Skin epidermis (tissue), 12 donors: ENCODE measurements around the gene PTPN14.
"Not testable (repeated sequence)": the region's sequence is repeated elsewhere in the genome, so short reads cannot be mapped to it uniquely, and the experiment has no call there.

Experiments
- H3K27ac ChIP-seq, 21 experiments: fragments of 200-600 bp; sonication (generic) in 11 of 21; one replicate each; pipeline ENCODE4 v1.5.0; 2020; ENCODE audit warnings: mild to moderate bottlenecking in 3 of 21, inconsistent platforms in 2 of 21, moderate library complexity in 2 of 21
- H3K4me3 ChIP-seq, 7 experiments: fragments of 200-600 bp; sonication (generic) in 2 of 7; one replicate each; pipeline ENCODE4 v1.5.0; 2020; ENCODE audit warnings: inconsistent platforms in 2 of 7, mild to moderate bottlenecking in 2 of 7, moderate library complexity in 1 of 7

The PTPN14 gene

GRCh38 chr1:214493126-214493796, 58.1 kb downstream of the PTPN14 start:
- H3K4me3 ChIP-seq = no peak overlapping the region
- H3K27ac ChIP-seq = peak overlapping the region in 1 of 21 experiments; percentile 38

DNA sequence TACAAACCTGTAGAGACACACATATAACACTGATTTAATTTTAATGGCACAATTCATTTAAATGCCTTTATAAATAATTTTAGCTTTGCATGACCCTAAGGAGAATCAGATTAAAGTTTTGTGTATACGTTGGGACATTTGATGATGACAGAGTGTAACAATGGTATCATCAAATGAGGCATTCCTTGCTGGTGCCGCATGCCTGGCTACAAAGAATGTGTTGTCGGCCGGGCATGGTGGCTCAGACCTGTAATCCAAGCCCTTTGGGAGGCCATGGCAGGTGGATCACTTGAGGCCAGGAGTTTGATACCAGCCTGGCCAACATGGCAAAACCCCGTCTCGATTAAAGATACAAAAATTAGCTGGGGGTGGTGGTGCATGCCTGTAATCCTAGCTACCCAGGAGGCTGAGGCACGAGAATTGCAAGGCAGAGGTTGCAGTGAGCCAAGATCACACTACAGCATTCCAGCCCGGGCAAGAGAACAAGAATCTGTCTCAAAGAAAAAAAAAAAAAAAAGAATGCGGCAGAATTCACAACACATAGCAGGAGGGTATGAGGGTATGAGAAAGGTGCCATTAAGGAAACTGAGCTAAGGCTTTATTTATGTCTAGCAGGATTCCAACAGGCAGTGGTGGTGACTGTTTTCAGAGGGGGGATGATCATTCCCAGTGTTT, 58.9 kb downstream of the PTPN14 start:
- H3K27ac ChIP-seq = peak overlapping the region in 2 of 21 experiments; percentile 9 to 38

GRCh38 chr1:214491468-214492146, 59.8 kb downstream of the PTPN14 start:
- H3K27ac ChIP-seq = no peak overlapping the region
- H3K4me3 ChIP-seq = no peak overlapping the region

More for the DNA sequence above, 58.9 kb downstream of the PTPN14 start:
- no peak overlapping the region for H3K4me3 ChIP-seq

DNA sequence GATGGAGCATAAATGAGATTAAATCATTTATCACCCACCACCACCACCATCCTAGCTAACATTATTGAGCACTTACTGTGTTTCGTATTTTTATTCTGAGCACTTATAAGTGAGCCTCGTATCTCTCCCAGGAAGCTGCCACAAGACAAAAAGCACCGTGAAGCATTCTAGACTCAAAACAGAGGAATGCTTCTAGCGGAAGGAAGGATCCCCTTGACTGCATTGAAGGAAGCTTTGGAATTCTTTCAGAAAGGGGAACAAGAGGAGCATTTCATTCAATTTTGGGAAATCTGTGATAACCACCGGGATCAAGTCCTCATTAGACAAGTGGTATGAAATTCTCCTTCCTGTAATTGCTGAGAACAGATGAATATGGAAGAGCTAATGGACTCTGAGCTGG, 66.3 kb downstream of the PTPN14 start:
- no peak overlapping the region for H3K27ac ChIP-seq
- H3K4me3 ChIP-seq = no peak overlapping the region

GRCh38 chr1:214483180-214483579, 68.2 kb downstream of the PTPN14 start:
- H3K27ac ChIP-seq, H3K4me3 ChIP-seq: not testable (repeated sequence)

- H3K4me3 ChIP-seq, H3K27ac ChIP-seq: not testable (repeated sequence)
Measured at GRCh38 chr1:214481983-214482634, 69.3 kb downstream of the PTPN14 start.

DNA sequence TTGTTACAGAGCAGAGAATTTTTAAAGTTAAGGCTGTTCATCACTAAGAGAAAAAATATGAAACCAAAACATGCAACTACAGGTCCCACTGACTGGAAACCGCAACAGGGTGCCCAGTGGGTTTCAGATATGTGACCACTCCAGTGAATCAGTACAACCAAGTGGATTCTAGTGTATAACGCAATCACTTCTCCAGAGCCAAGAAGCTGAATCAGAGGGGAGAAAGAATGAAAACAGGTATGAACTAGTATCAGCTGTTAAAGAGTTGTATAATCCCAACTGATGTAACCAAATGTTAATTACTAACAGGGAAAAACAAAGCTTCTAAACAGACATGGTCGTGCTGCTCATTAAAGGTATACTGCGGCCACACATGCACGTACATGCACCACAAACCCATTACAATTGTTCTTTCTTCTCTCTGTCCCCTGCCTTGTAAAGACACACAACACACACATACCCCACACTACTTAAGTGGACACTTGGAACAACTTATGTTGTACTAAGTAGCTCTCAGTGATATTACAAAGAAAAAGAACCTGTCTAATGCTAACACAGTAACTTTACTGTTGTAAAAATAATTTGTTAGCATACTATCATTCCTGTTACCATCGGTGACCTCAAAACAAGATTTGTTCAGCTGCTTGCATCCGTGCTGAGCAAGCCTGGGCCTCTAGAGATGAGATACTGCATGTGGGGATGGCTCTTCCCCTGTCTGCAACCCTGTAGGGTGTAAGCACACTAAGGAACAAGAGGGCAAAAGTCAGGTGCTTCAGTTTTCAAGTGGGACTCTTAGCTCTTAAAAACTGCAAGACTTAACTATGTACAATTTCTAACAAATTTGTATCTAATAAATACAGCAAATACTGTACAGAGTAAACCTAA, 74.2 kb downstream of the PTPN14 start:
- peak overlapping the region in 18 of 21 experiments; percentile 7 to 86 (median 74) for H3K27ac ChIP-seq
- H3K4me3 ChIP-seq = no peak overlapping the region

DNA sequence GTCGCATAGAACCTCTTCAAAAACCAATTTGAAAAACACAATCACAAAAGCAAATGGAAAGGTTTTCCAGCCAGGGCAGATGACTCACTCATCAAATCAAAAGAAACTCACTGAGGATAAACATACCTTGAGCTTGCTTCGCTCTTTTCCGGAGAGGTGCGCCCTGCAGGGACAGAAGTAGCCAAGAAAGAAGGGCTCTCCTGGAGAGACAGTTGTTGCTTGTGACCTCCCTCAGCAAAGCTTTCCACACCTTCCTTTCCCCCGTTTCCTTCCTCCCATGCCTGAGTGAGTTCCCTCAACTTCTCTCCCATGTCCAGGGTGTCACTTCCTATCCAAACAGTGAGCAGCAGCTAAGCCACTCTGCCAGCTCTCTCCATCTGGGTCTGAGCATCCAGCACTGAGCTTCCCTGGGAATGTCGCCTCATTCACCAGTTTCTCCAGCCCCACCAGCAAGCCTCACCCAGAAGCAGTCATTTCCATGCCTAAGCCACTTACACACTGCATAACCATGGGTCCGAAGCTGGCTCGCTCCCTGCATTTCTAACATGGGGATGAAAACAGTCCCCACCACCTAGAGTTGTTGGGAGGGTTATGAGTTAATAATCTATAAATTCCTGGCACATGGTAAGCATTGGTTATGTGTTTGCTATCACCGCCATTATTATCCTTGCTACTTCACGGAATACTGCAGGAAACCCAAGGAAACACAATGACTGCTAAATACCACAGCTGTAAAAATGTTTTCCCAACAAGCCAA, 75.0 kb downstream of the PTPN14 start:
- Histone ChIP-seq H3K4me3 (no peak overlapping the region), H3K27ac (peak overlapping the region in 19 of 21 experiments; percentile 27 to 86 (median 74))

DNA sequence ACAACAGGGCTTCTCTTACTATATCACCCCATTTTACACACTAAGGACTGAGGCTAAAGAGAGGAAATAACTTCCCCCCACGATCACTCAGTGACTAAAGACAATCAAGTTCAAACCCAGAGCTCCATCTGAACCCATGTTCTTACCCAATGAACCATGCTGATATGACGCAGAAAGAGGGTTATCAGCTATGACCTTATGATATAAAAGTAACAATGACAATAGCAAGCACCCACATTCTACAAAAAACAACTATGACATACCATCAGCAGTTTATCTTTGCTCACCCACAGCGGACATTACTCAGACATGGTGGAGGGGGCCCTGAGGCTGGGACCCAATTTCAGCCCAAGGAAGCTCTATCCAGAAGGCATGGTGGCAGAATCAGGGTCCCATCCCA, 75.7 kb downstream of the PTPN14 start:
- H3K27ac ChIP-seq = peak overlapping the region in 20 of 21 experiments; percentile 27 to 86 (median 70)

DNA sequence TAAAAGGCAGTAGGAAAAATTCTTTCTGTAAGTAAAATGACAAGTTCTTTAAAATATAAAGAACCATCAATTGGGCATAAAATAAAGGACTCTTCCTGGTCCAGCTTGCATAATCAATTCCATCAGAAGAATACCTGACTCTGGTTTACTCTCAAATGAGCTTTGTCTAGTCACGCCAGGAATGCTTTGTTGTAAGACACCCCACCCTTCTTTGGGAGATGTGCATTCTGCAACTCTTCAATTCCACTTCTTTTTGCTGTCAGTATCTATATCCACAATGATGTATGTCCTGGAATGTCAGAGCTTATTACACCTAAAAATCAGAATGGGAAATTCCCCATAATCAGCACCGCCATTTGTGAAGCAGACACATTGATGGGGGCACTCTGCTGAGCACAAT, 76.1 kb downstream of the PTPN14 start:
- H3K27ac ChIP-seq = peak overlapping the region in 16 of 21 experiments; percentile 14 to 86 (median 72)
- no peak overlapping the region for H3K4me3 ChIP-seq

More for the DNA sequence above, 75.7 kb downstream of the PTPN14 start:
- no peak overlapping the region for H3K4me3 ChIP-seq

DNA sequence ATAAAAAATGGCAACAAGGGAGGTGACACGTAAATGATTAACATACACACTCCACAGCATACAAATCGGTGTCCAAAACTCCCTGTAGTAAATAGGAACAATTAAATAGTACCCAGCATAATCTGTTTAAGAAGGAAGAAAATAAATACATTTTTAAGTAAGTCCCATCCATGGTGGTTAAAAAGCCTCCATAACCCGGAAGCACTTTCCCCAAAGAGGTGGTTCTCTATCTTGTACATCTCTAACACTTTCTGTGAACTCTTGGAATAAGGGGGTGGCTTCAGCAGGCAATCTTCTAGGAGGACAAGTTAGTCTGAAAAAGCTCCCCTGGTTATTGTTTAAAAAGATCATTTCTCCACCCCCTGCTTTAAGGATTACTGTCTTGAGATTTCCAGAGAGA, 76.9 kb downstream of the PTPN14 start:
- H3K27ac ChIP-seq = peak overlapping the region in 13 of 21 experiments; percentile 1 to 83 (median 30)
- H3K4me3 ChIP-seq = no peak overlapping the region

DNA sequence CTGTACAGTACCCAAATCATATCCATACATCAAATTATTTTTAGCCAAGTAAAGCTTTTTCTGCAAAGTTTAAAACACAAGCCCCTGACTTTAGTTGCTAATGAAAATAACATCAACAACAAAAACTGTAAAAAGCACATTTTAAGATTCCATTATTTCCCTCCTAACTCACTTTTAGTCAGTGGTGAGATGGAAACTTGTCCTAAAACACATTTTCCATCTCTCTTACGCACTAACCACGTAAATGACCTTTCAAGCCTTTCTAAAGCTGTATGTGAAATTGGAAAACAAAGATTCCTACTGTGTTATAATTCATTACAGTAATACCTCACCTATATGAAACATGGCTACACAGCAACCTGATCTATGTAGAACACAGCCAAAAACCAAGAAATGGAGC, 77.5 kb downstream of the PTPN14 start:
- peak overlapping the region in 9 of 21 experiments; percentile 1 to 83 (median 27) for H3K27ac ChIP-seq

GRCh38 chr1:214473387-214473786, 78.0 kb downstream of the PTPN14 start:
- H3K27ac ChIP-seq = peak overlapping the region in 7 of 21 experiments; percentile 7 to 83 (median 18)

More for the DNA sequence above, 77.5 kb downstream of the PTPN14 start:
- no peak overlapping the region for H3K4me3 ChIP-seq

GRCh38 chr1:214472364-214472763, 79.0 kb downstream of the PTPN14 start:
- Histone ChIP-seq H3K27ac (peak overlapping the region in 7 of 21 experiments; percentile 8 to 52 (median 31)), H3K4me3 (no peak overlapping the region)

More at GRCh38 chr1:214473387-214473786, 78.0 kb downstream of the PTPN14 start:
- no peak overlapping the region for H3K4me3 ChIP-seq

GRCh38 chr1:214471458-214471857, 79.9 kb downstream of the PTPN14 start:
- Histone ChIP-seq H3K4me3 (no peak overlapping the region), H3K27ac (peak overlapping the region in 6 of 21 experiments; percentile 2 to 52 (median 26))

DNA sequence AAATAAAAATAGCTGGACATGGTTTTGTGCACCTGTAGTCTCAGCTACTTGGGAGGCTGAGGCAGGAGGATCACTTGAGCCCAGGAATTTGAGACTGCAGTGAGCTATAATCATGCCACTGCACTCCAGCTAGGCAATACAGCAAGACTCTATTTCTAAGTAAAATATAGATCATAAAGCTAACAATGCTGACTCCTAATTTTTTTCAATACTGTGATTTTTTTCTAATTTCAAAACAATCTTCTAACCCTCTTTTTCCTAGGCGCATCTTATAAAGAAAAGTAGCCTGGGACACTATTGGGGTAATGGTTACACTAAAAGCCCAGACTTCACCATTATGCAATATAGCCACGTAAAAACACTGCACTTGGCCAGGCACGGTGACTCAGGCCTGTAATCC, 81.3 kb downstream of the PTPN14 start:
- Histone ChIP-seq H3K4me3 (no peak overlapping the region), H3K27ac (no peak overlapping the region)

DNA sequence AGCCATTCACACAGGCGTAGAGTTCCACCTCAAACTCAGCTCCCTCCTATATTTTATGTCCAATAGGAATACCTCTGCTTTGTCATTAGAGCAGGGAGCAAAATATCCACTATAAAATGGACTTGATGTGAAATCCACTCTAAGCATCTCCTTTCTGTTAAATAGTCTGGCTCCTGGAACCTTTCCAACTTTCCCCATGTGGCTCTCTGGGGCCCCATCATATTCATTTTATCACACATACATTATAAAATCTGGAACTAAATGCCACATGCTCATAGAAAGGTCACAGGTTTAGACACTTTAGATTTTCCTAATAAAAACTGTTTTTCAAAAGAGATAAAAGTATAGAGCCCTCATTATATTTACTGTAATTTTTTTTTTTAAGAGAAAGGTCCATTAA, 82.1 kb downstream of the PTPN14 start:
- H3K27ac ChIP-seq = no peak overlapping the region
- H3K4me3 ChIP-seq = no peak overlapping the region

DNA sequence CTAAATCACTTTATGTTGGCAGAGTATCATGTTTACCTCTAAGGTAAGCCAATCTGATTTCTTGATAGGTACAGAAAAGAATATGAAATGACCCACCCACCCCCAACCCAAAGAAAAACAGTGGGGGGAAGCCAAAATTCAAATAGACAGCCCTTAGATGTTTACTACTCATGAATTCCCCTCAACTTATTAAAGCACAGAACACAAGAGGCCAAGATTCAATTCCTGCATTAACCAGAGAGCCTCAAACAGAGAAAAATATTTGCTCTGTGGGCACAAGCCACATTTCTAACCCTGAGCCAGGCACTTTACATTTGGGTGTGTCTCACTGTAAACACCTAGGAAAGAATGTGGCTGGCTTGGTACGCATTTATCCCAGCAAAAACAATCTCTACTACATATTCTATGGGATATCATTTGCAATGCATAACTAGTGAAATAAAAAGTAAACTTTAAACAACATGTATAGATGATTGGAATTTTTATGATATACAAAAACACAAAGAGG, 84.3 kb downstream of the PTPN14 start:
- Histone ChIP-seq H3K4me3 (no peak overlapping the region), H3K27ac (peak overlapping the region in 16 of 21 experiments; percentile 15 to 65 (median 38))
